ENCODE results near the gene CEP164. TPM values are rescaled to one million over a fixed set of nuclear protein-coding genes. Genes with fewer than 3 reads are reported as not detected.

Gene CEP164
- total and polyA plus RNA-seq, 2 experiments from 2014 or later, result 13.9 to 23.8 TPM

DNA sequence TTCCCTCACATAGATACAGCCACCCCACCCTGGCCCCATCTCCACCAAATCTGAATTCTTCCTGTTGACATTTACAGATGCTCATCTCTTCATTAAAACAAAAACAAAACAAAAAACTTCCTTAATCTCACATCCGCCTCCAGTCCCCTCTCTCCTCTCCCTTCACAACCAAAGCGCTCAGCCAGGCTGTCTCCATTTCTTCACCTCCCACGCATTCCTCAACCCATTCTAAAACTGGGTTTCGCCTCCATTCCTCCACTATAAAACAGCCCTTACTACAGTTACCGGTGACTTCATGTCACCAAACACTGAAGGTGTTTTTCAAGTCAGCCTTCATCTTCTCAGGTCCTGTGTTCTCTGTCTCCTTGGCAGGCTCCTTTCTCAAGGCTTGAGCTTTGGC is 26.9 kb upstream of the CEP164 start:
- H3K27ac Mint-ChIP-seq, result no peak overlapping the region
- no peak for ATAC-seq

More for the DNA sequence above, 26.9 kb upstream of the CEP164 start:
- H3K4me3 Mint-ChIP-seq, result peak overlapping the region; percentile 11; the same call in 1 of the 3 replicates
- no peaks in the 10 kb centered on the region for H3K79me2 ChIP-seq (replicated peaks; ENCODE audit: insufficient read depth)
- H3K9me2 ChIP-seq (ENCODE audit: insufficient read depth), result no peaks in the 10 kb centered on the region
- H4K20me1 ChIP-seq (replicated peaks; ENCODE audit: insufficient read depth), result no peaks in the 10 kb centered on the region; the same call in 1 of the 2 replicates
- DNase-seq (ENCODE audit: low spot score), result no peak
- H2AFZ ChIP-seq, result peak overlapping the region; percentile 40; the same call in 1 of the 2 replicates
- TF ChIP-seq EZH2 (IDR thresholded peaks at IDR 0.05; ENCODE audit: low read depth, unreplicated experiment) (no peak), ZNF114 (CRISPR knock-in tag; IDR thresholded peaks at IDR 0.05) (no peak), EZH2phosphoT487 (IDR thresholded peaks at IDR 0.05; ENCODE audit: unreplicated experiment) (no peak), JUNB (IDR thresholded peaks at IDR 0.05; ENCODE audit: unreplicated experiment) (no peak), POLR2AphosphoS5 (IDR thresholded peaks at IDR 0.05; ENCODE audit: low read depth) (no peak)
- TF ChIP-seq, protein P1, sequence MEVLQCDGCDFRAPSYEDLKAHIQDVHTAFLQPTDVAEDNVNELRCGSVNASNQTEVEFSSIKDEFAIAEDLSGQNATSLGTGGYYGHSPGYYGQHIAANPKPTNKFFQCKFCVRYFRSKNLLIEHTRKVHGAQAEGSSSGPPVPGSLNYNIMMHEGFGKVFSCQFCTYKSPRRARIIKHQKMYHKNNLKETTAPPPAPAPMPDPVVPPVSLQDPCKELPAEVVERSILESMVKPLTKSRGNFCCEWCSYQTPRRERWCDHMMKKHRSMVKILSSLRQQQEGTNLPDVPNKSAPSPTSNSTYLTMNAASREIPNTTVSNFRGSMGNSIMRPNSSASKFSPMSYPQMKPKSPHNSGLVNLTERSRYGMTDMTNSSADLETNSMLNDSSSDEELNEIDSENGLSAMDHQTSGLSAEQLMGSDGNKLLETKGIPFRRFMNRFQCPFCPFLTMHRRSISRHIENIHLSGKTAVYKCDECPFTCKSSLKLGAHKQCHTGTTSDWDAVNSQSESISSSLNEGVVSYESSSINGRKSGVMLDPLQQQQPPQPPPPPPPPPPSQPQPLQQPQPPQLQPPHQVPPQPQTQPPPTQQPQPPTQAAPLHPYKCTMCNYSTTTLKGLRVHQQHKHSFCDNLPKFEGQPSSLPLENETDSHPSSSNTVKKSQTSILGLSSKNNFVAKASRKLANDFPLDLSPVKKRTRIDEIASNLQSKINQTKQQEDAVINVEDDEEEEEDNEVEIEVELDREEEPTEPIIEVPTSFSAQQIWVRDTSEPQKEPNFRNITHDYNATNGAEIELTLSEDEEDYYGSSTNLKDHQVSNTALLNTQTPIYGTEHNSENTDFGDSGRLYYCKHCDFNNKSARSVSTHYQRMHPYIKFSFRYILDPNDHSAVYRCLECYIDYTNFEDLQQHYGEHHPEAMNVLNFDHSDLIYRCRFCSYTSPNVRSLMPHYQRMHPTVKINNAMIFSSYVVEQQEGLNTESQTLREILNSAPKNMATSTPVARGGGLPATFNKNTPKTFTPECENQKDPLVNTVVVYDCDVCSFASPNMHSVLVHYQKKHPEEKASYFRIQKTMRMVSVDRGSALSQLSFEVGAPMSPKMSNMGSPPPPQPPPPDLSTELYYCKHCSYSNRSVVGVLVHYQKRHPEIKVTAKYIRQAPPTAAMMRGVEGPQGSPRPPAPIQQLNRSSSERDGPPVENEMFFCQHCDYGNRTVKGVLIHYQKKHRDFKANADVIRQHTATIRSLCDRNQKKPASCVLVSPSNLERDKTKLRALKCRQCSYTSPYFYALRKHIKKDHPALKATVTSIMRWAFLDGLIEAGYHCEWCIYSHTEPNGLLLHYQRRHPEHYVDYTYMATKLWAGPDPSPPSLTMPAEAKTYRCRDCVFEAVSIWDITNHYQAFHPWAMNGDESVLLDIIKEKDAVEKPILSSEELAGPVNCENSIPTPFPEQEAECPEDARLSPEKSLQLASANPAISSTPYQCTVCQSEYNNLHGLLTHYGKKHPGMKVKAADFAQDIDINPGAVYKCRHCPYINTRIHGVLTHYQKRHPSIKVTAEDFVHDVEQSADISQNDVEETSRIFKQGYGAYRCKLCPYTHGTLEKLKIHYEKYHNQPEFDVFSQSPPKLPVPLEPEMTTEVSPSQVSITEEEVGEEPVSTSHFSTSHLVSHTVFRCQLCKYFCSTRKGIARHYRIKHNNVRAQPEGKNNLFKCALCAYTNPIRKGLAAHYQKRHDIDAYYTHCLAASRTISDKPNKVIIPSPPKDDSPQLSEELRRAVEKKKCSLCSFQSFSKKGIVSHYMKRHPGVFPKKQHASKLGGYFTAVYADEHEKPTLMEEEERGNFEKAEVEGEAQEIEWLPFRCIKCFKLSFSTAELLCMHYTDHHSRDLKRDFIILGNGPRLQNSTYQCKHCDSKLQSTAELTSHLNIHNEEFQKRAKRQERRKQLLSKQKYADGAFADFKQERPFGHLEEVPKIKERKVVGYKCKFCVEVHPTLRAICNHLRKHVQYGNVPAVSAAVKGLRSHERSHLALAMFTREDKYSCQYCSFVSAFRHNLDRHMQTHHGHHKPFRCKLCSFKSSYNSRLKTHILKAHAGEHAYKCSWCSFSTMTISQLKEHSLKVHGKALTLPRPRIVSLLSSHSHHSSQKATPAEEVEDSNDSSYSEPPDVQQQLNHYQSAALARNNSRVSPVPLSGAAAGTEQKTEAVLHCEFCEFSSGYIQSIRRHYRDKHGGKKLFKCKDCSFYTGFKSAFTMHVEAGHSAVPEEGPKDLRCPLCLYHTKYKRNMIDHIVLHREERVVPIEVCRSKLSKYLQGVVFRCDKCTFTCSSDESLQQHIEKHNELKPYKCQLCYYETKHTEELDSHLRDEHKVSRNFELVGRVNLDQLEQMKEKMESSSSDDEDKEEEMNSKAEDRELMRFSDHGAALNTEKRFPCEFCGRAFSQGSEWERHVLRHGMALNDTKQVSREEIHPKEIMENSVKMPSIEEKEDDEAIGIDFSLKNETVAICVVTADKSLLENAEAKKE (CRISPR knock-in tag; IDR thresholded peaks at IDR 0.05), result no peak
- TF ChIP-seq, protein P2, sequence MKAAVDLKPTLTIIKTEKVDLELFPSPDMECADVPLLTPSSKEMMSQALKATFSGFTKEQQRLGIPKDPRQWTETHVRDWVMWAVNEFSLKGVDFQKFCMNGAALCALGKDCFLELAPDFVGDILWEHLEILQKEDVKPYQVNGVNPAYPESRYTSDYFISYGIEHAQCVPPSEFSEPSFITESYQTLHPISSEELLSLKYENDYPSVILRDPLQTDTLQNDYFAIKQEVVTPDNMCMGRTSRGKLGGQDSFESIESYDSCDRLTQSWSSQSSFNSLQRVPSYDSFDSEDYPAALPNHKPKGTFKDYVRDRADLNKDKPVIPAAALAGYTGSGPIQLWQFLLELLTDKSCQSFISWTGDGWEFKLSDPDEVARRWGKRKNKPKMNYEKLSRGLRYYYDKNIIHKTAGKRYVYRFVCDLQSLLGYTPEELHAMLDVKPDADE (IDR thresholded peaks at IDR 0.05), result no peak
- TF ChIP-seq, protein P3, sequence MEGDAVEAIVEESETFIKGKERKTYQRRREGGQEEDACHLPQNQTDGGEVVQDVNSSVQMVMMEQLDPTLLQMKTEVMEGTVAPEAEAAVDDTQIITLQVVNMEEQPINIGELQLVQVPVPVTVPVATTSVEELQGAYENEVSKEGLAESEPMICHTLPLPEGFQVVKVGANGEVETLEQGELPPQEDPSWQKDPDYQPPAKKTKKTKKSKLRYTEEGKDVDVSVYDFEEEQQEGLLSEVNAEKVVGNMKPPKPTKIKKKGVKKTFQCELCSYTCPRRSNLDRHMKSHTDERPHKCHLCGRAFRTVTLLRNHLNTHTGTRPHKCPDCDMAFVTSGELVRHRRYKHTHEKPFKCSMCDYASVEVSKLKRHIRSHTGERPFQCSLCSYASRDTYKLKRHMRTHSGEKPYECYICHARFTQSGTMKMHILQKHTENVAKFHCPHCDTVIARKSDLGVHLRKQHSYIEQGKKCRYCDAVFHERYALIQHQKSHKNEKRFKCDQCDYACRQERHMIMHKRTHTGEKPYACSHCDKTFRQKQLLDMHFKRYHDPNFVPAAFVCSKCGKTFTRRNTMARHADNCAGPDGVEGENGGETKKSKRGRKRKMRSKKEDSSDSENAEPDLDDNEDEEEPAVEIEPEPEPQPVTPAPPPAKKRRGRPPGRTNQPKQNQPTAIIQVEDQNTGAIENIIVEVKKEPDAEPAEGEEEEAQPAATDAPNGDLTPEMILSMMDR (conservative IDR thresholded peaks at IDR 0.05; ENCODE audit: low read depth in 2 of 2), result no peak
- TF ChIP-seq, protein P4, sequence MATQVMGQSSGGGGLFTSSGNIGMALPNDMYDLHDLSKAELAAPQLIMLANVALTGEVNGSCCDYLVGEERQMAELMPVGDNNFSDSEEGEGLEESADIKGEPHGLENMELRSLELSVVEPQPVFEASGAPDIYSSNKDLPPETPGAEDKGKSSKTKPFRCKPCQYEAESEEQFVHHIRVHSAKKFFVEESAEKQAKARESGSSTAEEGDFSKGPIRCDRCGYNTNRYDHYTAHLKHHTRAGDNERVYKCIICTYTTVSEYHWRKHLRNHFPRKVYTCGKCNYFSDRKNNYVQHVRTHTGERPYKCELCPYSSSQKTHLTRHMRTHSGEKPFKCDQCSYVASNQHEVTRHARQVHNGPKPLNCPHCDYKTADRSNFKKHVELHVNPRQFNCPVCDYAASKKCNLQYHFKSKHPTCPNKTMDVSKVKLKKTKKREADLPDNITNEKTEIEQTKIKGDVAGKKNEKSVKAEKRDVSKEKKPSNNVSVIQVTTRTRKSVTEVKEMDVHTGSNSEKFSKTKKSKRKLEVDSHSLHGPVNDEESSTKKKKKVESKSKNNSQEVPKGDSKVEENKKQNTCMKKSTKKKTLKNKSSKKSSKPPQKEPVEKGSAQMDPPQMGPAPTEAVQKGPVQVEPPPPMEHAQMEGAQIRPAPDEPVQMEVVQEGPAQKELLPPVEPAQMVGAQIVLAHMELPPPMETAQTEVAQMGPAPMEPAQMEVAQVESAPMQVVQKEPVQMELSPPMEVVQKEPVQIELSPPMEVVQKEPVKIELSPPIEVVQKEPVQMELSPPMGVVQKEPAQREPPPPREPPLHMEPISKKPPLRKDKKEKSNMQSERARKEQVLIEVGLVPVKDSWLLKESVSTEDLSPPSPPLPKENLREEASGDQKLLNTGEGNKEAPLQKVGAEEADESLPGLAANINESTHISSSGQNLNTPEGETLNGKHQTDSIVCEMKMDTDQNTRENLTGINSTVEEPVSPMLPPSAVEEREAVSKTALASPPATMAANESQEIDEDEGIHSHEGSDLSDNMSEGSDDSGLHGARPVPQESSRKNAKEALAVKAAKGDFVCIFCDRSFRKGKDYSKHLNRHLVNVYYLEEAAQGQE (IDR thresholded peaks at IDR 0.05; ENCODE audit: unreplicated experiment), result no peak
- no peaks in the 10 kb centered on the region for H3K36me3 ChIP-seq (ENCODE audit: insufficient read depth)
- peak overlapping the region; percentile 60; the same call in 1 of the 2 replicates for H3K4me2 ChIP-seq
- H3K27ac ChIP-seq (ENCODE audit: low read depth), result peak overlapping the region; percentile 10; the same call in 1 of the 2 replicates
- H3K4me3 ChIP-seq, result no peak overlapping the region
- peaks cover 34% of the 10 kb centered on the region for H3K4me1 ChIP-seq (ENCODE audit: insufficient read depth)
- H3K4me1 Mint-ChIP-seq, result peaks cover 41% of the 10 kb centered on the region
- no peaks in the 10 kb centered on the region for H3K27me3 ChIP-seq (ENCODE audit: insufficient read depth)
- H3K9me3 Mint-ChIP-seq, result no peaks in the 10 kb centered on the region
- no peaks in the 10 kb centered on the region for H3K36me3 Mint-ChIP-seq (ENCODE audit: low read depth)
- H3F3A ChIP-seq (replicated peaks; ENCODE audit: low read depth), result no peaks in the 10 kb centered on the region
- peaks cover 25% of the 10 kb centered on the region for H3K27me3 Mint-ChIP-seq (ENCODE audit: insufficient read depth, low read depth, poor library complexity)
